Measurements from ENCODE around the gene PHC2.

The PHC2 gene

GRCh38 chr1:33426916-33427315 lies 4.0 kb downstream of the PHC2 start:
- TF ChIP-seq POU2F2 (IDR thresholded peaks at IDR 0.05; ENCODE audit: low read depth, low read length) (no peak), SPI1 (IDR thresholded peaks at IDR 0.05; ENCODE audit: low read depth, low read length) (no peak)
- FAIRE-seq = no peak
- no peak for DNase-seq (ENCODE audit: insufficient read length, low spot score)

GRCh38 chr1:33425900-33426299 lies 5.0 kb downstream of the PHC2 start:
- TF ChIP-seq POLR2A (IDR thresholded peaks at IDR 0.05; ENCODE audit: low read depth, low read length) (no peak), SPI1 (IDR thresholded peaks at IDR 0.05; ENCODE audit: low read depth, low read length) (peak; percentile 28; the same call in 1 of the 2 replicates)
- FAIRE-seq (no peak), DNase-seq (ENCODE audit: insufficient read length, low spot score) (peak; percentile 17)

- FAIRE-seq = no peak
- TF ChIP-seq SPI1 (IDR thresholded peaks at IDR 0.05; ENCODE audit: low read depth, low read length) = no peak
- TF ChIP-seq POLR2AphosphoS5 (IDR thresholded peaks at IDR 0.05; ENCODE audit: low read depth, low read length) = no peak
- no peak for TF ChIP-seq TAF1 (IDR thresholded peaks at IDR 0.05; ENCODE audit: low read depth, low read length)
- TF ChIP-seq PAX5 (IDR thresholded peaks at IDR 0.05; ENCODE audit: insufficient read depth, low read length, severe bottlenecking) = no peak
- TF ChIP-seq POU2F2 (IDR thresholded peaks at IDR 0.05; ENCODE audit: low read depth, low read length) = no peak
- no peak for TF ChIP-seq POLR2A (IDR thresholded peaks at IDR 0.05; ENCODE audit: low read depth, low read length)
- DNase-seq (ENCODE audit: insufficient read length, low spot score) = no peak
Measured at GRCh38 chr1:33424610-33425009, 6.3 kb downstream of the PHC2 start.

- FAIRE-seq = no peak
- DNase-seq (ENCODE audit: insufficient read length, low spot score) = no peak
- TF ChIP-seq POLR2A (IDR thresholded peaks at IDR 0.05; ENCODE audit: low read depth, low read length) = no peak
- TF ChIP-seq PAX5 (IDR thresholded peaks at IDR 0.05; ENCODE audit: insufficient read depth, low read length, severe bottlenecking) = no peak
- no peak for TF ChIP-seq POLR2AphosphoS5 (IDR thresholded peaks at IDR 0.05; ENCODE audit: low read depth, low read length)
- TF ChIP-seq POU2F2 (IDR thresholded peaks at IDR 0.05; ENCODE audit: low read depth, low read length) = no peak
- no peak for TF ChIP-seq SPI1 (IDR thresholded peaks at IDR 0.05; ENCODE audit: low read depth, low read length)
- no peak for TF ChIP-seq TAF1 (IDR thresholded peaks at IDR 0.05; ENCODE audit: low read depth, low read length)
Measured at GRCh38 chr1:33424205-33424604, 6.7 kb downstream of the PHC2 start.

GRCh38 chr1:33420870-33421775 lies 9.8 kb downstream of the PHC2 start:
- no peak for TF ChIP-seq SPI1 (IDR thresholded peaks at IDR 0.05; ENCODE audit: low read depth, low read length)
- TF ChIP-seq POU2F2 (IDR thresholded peaks at IDR 0.05; ENCODE audit: low read depth, low read length) = no peak
- no peak for TF ChIP-seq TAF1 (IDR thresholded peaks at IDR 0.05; ENCODE audit: low read depth, low read length)
- no peak for TF ChIP-seq PAX5 (IDR thresholded peaks at IDR 0.05; ENCODE audit: insufficient read depth, low read length, severe bottlenecking)
- TF ChIP-seq POLR2A (IDR thresholded peaks at IDR 0.05; ENCODE audit: low read depth, low read length) = no peak
- no peak for TF ChIP-seq POLR2AphosphoS5 (IDR thresholded peaks at IDR 0.05; ENCODE audit: low read depth, low read length)
- DNase-seq (ENCODE audit: insufficient read length, low spot score) (no peak), FAIRE-seq (no peak)

- no peak for FAIRE-seq
- no peak for DNase-seq (ENCODE audit: insufficient read length, low spot score)
- no peak for TF ChIP-seq POU2F2 (IDR thresholded peaks at IDR 0.05; ENCODE audit: low read depth, low read length)
- TF ChIP-seq PAX5 (IDR thresholded peaks at IDR 0.05; ENCODE audit: insufficient read depth, low read length, severe bottlenecking) = no peak
- no peak for TF ChIP-seq TAF1 (IDR thresholded peaks at IDR 0.05; ENCODE audit: low read depth, low read length)
- no peak for TF ChIP-seq POLR2A (IDR thresholded peaks at IDR 0.05; ENCODE audit: low read depth, low read length)
- no peak for TF ChIP-seq POLR2AphosphoS5 (IDR thresholded peaks at IDR 0.05; ENCODE audit: low read depth, low read length)
Measured at GRCh38 chr1:33418811-33419210, 12.1 kb downstream of the PHC2 start.

- no peak for FAIRE-seq
- no peak for DNase-seq (ENCODE audit: insufficient read length, low spot score)
- TF ChIP-seq TAF1 (IDR thresholded peaks at IDR 0.05; ENCODE audit: low read depth, low read length) (no peak), SPI1 (IDR thresholded peaks at IDR 0.05; ENCODE audit: low read depth, low read length) (no peak), PAX5 (IDR thresholded peaks at IDR 0.05; ENCODE audit: insufficient read depth, low read length, severe bottlenecking) (no peak), POU2F2 (IDR thresholded peaks at IDR 0.05; ENCODE audit: low read depth, low read length) (no peak), POLR2AphosphoS5 (IDR thresholded peaks at IDR 0.05; ENCODE audit: low read depth, low read length) (no peak), POLR2A (IDR thresholded peaks at IDR 0.05; ENCODE audit: low read depth, low read length) (no peak)
Measured at GRCh38 chr1:33414879-33415278, 16.0 kb downstream of the PHC2 start.

GRCh38 chr1:33410091-33410701 lies 20.7 kb downstream of the PHC2 start:
- FAIRE-seq (no peak), DNase-seq (ENCODE audit: insufficient read length, low spot score) (no peak)
- TF ChIP-seq SPI1 (IDR thresholded peaks at IDR 0.05; ENCODE audit: low read depth, low read length) = no peak
- TF ChIP-seq TAF1 (IDR thresholded peaks at IDR 0.05; ENCODE audit: low read depth, low read length) = no peak
- no peak for TF ChIP-seq PAX5 (IDR thresholded peaks at IDR 0.05; ENCODE audit: insufficient read depth, low read length, severe bottlenecking)
- TF ChIP-seq POLR2AphosphoS5 (IDR thresholded peaks at IDR 0.05; ENCODE audit: low read depth, low read length) = no peak
- TF ChIP-seq POU2F2 (IDR thresholded peaks at IDR 0.05; ENCODE audit: low read depth, low read length) = no peak
- no peak for TF ChIP-seq POLR2A (IDR thresholded peaks at IDR 0.05; ENCODE audit: low read depth, low read length)

- FAIRE-seq (no peak), DNase-seq (ENCODE audit: insufficient read length, low spot score) (no peak)
- TF ChIP-seq SPI1 (IDR thresholded peaks at IDR 0.05; ENCODE audit: low read depth, low read length) (no peak), POU2F2 (IDR thresholded peaks at IDR 0.05; ENCODE audit: low read depth, low read length) (no peak), PAX5 (IDR thresholded peaks at IDR 0.05; ENCODE audit: insufficient read depth, low read length, severe bottlenecking) (no peak), POLR2AphosphoS5 (IDR thresholded peaks at IDR 0.05; ENCODE audit: low read depth, low read length) (no peak), TAF1 (IDR thresholded peaks at IDR 0.05; ENCODE audit: low read depth, low read length) (no peak), POLR2A (IDR thresholded peaks at IDR 0.05; ENCODE audit: low read depth, low read length) (no peak)
Measured at GRCh38 chr1:33408093-33408436, 22.8 kb downstream of the PHC2 start.
